HG02973 (cell line): ENCODE results near the gene MEF2B.
"Not testable (repeated sequence)": the region's sequence is repeated elsewhere in the genome, so short reads cannot be mapped to it uniquely, and the experiment has no call there.

Experiments used
- ATAC-seq: cut with Tn5 transposase; IDR thresholded peaks from one replicate; pipeline ENCODE4 v1.9.1; 2021; ENCODE audit warnings: moderate library complexity; ENCODE audit not compliant: unreplicated experiment

The MEF2B gene

GRCh38 chr19:19193926-19194325 lies 23.9 kb upstream of the MEF2B start:
- ATAC-seq: no peak

GRCh38 chr19:19192910-19193423 lies 22.9 kb upstream of the MEF2B start:
- ATAC-seq: no peak

- peak; percentile 68 for ATAC-seq
Measured at GRCh38 chr19:19192078-19192882, 22.2 kb upstream of the MEF2B start, which contains the start of the genes BORCS8 and RFXANK. BORCS8 (minus strand) TSS chr19:19192152; CDS start chr19:19192117, 35 bp downstream. RFXANK (plus strand) TSS chr19:19192258; CDS start chr19:19193947, 1,689 bp downstream.

GRCh38 chr19:19191768-19192077 lies 21.7 kb upstream of the MEF2B start:
- no peak for ATAC-seq

- ATAC-seq: no peak
Measured at GRCh38 chr19:19186742-19187141, 16.7 kb upstream of the MEF2B start.

- no peak for ATAC-seq
Measured at GRCh38 chr19:19185853-19186740, 16.0 kb upstream of the MEF2B start.

GRCh38 chr19:19181488-19181998 lies 11.5 kb upstream of the MEF2B start:
- no peak for ATAC-seq

GRCh38 chr19:19179548-19180441 lies 9.7 kb upstream of the MEF2B start:
- no peak for ATAC-seq

- ATAC-seq: no peak
Measured at GRCh38 chr19:19176950-19177349, 6.9 kb upstream of the MEF2B start.

GRCh38 chr19:19173243-19173642 lies 3.2 kb upstream of the MEF2B start:
- not testable (repeated sequence) for ATAC-seq

- no peak for ATAC-seq
Measured at GRCh38 chr19:19171821-19172532, 1.9 kb upstream of the MEF2B start.

GRCh38 chr19:19170873-19171672 lies 1.0 kb upstream of the MEF2B start:
- ATAC-seq: no peak

GRCh38 chr19:19169236-19170052 lies 619 bp downstream of the MEF2B start:
- ATAC-seq: no peak

GRCh38 chr19:19167612-19168011 lies 2.5 kb downstream of the MEF2B start:
- ATAC-seq: no peak

GRCh38 chr19:19165396-19165795 lies 4.7 kb downstream of the MEF2B start:
- ATAC-seq: no peak

GRCh38 chr19:19162495-19162894 lies 7.6 kb downstream of the MEF2B start:
- ATAC-seq: no peak

GRCh38 chr19:19160461-19161035 lies 9.5 kb downstream of the MEF2B start:
- ATAC-seq: no peak

- ATAC-seq: no peak
Measured at GRCh38 chr19:19159534-19159933, 10.5 kb downstream of the MEF2B start.
